Suprapubic skin (tissue), 4 donors: ENCODE results near the gene SMOC2. TPM values are rescaled to one million over a fixed set of nuclear protein-coding genes. Genes with fewer than 3 reads are reported as not detected.

ENCODE experiments used
- DNase-seq, 2 donors: peaks; one replicate each; pipeline ENCODE4 v3.0.0-alpha.2; 2019; ENCODE audit warnings: low spot score in 2 of 2
- H3K27ac ChIP-seq: fragments of 200-600 bp; sonication (generic); one replicate; pipeline ENCODE4 v1.5.1; 2019
- H3K27me3 ChIP-seq: fragments of 200-600 bp; sonication (generic); one replicate; pipeline ENCODE4 v1.5.1; 2019
- H3K36me3 ChIP-seq: fragments of 200-600 bp; sonication (generic); one replicate; pipeline ENCODE4 v1.5.1; 2019
- H3K4me1 ChIP-seq: fragments of 200-600 bp; sonication (generic); one replicate; pipeline ENCODE4 v1.5.1; 2019
- H3K4me3 ChIP-seq: fragments of 200-600 bp; sonication (generic); one replicate; pipeline ENCODE4 v1.5.1; 2019; ENCODE audit warnings: mild to moderate bottlenecking
- H3K9me3 ChIP-seq: fragments of 200-600 bp; sonication (generic); one replicate; pipeline ENCODE4 v1.5.1; 2019
- EP300 ChIP-seq: sonication (generic); formaldehyde crosslinking; IDR thresholded peaks from one replicate; pipeline ENCODE4 v1.6.1; 2017; ENCODE audit warnings: antibody characterized with exemption
- POLR2A ChIP-seq, 2 donors: fragments of 450-650 bp; IDR thresholded peaks; one replicate each; pipeline ENCODE4 v1.6.1; 2017; ENCODE audit warnings: antibody characterized with exemption in 2 of 2, mild to moderate bottlenecking in 2 of 2, moderate library complexity in 2 of 2
- POLR2AphosphoS5 ChIP-seq, 3 donors: sonication (generic); formaldehyde crosslinking; IDR thresholded peaks; one replicate each; pipeline ENCODE4 v1.6.1; 2017; ENCODE audit warnings: antibody characterized with exemption in 3 of 3
- WGBS: methylation state at CpG from one replicate; pipeline ENCODE4 v1.1.5; 2018; 5-methylcytosine and 5-hydroxymethylcytosine counted together
- total RNA-seq, 4 donors: library from RNA; depleted of rRNA; stranded (reverse); fragments of >200 nt; gene quantifications; one replicate each; pipeline ENCODE4 v1.1.0, GENCODE V29; 2016
- TF ChIP-seq, protein P1 (sequence below), 2 donors: fragments of 200-600 bp in 1 of 2; fragments of 450-650 bp in 1 of 2; sonication (generic) in 1 of 2; IDR thresholded peaks; one replicate each; pipeline ENCODE4 v1.5.1; 2016 to 2019; ENCODE audit warnings: antibody characterized with exemption in 2 of 2, mild to moderate bottlenecking in 1 of 2, moderate library complexity in 1 of 2

SMOC2 gene
- total RNA-seq, 4 donors from 2014 or later = 16.2 to 22.9 (median 18.8) TPM

DNA sequence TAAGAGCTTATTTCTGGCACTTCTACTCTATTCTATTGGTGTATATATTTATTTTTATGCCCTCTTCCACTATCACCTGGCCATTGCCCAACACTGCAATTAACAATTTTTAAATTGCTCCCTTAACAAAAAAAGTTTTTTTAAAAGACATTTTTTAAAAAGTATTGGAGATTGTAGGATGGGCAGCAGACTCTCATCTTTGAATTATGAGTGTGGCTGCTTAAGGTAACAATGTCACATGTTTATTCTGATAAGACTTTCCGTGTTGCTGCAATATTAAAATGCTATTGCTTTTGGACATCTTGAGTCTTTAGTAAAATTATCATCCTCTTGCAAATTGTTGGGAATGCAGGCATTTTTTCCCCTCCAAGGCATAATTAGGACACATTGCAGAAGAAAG, 31.4 kb downstream of the SMOC2 start:
- Histone ChIP-seq H3K4me1 (no peaks in the 10 kb centered on the region), H3K4me3 (no peak overlapping the region), H3K36me3 (no peaks in the 10 kb centered on the region), H3K9me3 (no peaks in the 10 kb centered on the region), H3K27me3 (no peaks in the 10 kb centered on the region), H3K27ac (no peak overlapping the region)
- WGBS = 93% methylated on average over 1 of the region's 1 CpG
- DNase-seq = no peak
- no peak for TF ChIP-seq EP300
- TF ChIP-seq POLR2A (IDR thresholded peaks at IDR 0.05) = no peak
- TF ChIP-seq, protein P1, sequence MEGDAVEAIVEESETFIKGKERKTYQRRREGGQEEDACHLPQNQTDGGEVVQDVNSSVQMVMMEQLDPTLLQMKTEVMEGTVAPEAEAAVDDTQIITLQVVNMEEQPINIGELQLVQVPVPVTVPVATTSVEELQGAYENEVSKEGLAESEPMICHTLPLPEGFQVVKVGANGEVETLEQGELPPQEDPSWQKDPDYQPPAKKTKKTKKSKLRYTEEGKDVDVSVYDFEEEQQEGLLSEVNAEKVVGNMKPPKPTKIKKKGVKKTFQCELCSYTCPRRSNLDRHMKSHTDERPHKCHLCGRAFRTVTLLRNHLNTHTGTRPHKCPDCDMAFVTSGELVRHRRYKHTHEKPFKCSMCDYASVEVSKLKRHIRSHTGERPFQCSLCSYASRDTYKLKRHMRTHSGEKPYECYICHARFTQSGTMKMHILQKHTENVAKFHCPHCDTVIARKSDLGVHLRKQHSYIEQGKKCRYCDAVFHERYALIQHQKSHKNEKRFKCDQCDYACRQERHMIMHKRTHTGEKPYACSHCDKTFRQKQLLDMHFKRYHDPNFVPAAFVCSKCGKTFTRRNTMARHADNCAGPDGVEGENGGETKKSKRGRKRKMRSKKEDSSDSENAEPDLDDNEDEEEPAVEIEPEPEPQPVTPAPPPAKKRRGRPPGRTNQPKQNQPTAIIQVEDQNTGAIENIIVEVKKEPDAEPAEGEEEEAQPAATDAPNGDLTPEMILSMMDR (IDR thresholded peaks at IDR 0.05) = no peak
- no peak for TF ChIP-seq POLR2AphosphoS5 (IDR thresholded peaks at IDR 0.05)

DNA sequence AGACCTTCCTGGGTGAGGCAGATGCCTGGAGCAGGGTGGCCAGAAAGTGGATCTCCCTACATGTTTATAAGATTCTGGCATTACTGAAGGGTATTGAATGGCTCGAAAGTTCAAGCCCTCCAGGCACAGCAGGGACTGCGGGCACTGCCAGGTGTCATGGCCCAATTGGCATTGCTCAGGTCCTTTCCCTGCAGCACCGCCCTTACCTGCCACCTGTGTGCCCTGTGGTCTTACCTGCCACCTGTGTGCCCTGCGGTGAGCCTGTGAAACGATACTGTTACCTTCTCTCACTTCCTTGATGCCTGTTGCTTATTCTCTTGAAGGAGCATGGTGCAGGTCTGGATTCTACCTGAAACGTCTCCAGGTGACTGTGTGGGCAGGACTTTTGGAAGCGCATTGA, 32.2 kb downstream of the SMOC2 start:
- 90% methylated on average over 7 of the region's 7 CpGs for WGBS
- Histone ChIP-seq H3K27ac (no peak overlapping the region), H3K4me3 (no peak overlapping the region), H3K36me3 (no peaks in the 10 kb centered on the region), H3K4me1 (no peaks in the 10 kb centered on the region), H3K9me3 (no peaks in the 10 kb centered on the region), H3K27me3 (no peaks in the 10 kb centered on the region)
- no peak for DNase-seq
- TF ChIP-seq, protein P1 (IDR thresholded peaks at IDR 0.05) = no peak
- TF ChIP-seq POLR2A (IDR thresholded peaks at IDR 0.05) (no peak), POLR2AphosphoS5 (IDR thresholded peaks at IDR 0.05) (no peak), EP300 (no peak)

DNA sequence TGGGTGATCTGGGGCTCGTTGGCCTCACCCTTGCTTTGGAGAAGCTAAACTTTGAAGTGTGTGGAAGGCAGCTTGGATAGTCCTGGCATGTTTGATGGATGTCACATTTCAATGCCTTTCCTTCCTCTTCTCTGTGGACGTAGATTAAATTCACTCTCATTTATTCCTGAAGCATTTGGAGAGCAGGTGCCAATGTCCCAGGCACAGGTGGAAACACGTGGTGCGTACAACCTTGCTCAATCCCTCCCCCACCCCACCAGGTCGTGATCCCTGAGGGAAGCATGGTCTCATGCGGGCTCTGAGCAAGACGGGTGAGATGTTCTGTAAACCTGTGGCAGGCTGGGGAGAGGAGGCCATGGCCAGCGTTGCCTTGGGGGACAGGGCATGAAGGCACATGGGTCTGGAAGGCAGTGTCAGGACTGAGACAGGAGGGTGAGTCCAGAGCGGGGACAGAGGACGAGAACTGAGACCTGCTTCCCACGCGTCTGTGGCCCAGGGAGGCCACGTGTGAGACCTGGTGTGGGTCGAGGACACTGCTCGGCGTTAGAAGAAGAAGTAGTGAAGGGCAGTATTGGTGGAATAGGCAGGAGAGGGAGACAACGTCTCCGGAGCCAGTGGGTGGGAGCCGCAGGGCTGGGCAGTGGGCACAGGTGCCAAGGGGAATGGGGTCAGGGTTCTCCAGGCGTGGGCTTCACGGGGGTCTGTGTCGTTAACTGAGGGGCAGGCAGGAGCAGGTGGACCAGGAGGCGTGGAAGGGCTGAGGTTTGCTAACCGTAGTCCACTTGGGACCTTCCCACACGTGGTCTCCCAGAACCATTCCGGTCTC, 34.4 kb downstream of the SMOC2 start:
- no peak overlapping the region for H3K27ac ChIP-seq
- WGBS = 93% methylated on average over 26 of the region's 26 CpGs
- H3K9me3 ChIP-seq = no peaks in the 10 kb centered on the region
- no peaks in the 10 kb centered on the region for H3K27me3 ChIP-seq
- H3K4me3 ChIP-seq = no peak overlapping the region
- DNase-seq = no peak
- TF ChIP-seq POLR2AphosphoS5 (IDR thresholded peaks at IDR 0.05) (no peak), EP300 (no peak), POLR2A (IDR thresholded peaks at IDR 0.05) (no peak)
- TF ChIP-seq, protein P1 (IDR thresholded peaks at IDR 0.05) = no peak
- H3K36me3 ChIP-seq = no peaks in the 10 kb centered on the region
- no peaks in the 10 kb centered on the region for H3K4me1 ChIP-seq

DNA sequence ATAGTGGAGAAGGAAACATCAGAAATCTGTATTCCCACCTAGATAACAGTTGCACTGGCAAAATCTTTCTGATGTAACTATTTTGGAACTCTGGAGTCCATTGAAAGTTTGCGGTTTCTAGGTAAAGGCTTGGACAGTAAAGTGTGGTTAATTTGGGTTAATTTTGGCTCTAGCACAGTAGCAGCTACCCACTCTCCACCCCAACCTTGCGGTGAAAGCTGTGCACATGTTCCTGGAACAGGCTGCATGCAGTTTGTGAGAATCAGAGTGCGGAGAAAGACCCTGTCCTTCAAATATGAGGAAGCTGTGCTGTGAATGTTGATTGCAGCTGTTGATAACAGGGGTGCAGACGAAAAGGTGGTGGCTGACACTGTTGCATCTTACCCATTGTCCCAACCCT, 38.4 kb downstream of the SMOC2 start:
- no peaks in the 10 kb centered on the region for H3K9me3 ChIP-seq
- H3K27ac ChIP-seq = no peak overlapping the region
- 90% methylated on average over 4 of the region's 4 CpGs for WGBS
- no peaks in the 10 kb centered on the region for H3K36me3 ChIP-seq
- TF ChIP-seq EP300 (no peak), POLR2AphosphoS5 (IDR thresholded peaks at IDR 0.05) (no peak), POLR2A (IDR thresholded peaks at IDR 0.05) (no peak)
- TF ChIP-seq, protein P1 (IDR thresholded peaks at IDR 0.05) = no peak
- no peak for DNase-seq
- H3K4me1 ChIP-seq = no peaks in the 10 kb centered on the region
- H3K4me3 ChIP-seq = no peak overlapping the region
- H3K27me3 ChIP-seq = no peaks in the 10 kb centered on the region

DNA sequence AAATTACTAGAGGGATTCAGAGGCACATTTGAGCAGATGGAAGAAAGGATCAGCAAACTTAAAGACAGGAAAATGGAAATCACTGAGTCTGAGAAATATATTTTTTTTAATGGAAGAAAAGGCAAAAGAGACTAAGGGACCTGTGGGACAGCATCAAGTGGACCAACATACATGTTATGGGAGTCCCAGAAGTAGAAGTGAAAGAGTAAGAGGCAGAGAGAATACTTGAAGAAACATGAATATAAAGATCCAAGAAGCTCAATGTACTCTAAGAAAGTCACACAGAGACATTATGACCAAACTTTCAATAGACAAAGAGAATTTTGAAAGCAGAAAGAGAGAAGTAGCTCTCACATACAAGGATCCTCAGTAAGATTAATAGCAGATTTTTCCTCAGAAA, 39.5 kb downstream of the SMOC2 start:
- TF ChIP-seq POLR2A (IDR thresholded peaks at IDR 0.05) = no peak
- TF ChIP-seq, protein P1 (IDR thresholded peaks at IDR 0.05) = no peak
- TF ChIP-seq EP300 = no peak
- TF ChIP-seq POLR2AphosphoS5 (IDR thresholded peaks at IDR 0.05) = no peak

More for the DNA sequence above, 39.5 kb downstream of the SMOC2 start:
- DNase-seq = no peak
- Histone ChIP-seq H3K27me3 (no peaks in the 10 kb centered on the region), H3K27ac (no peak overlapping the region), H3K4me1 (no peaks in the 10 kb centered on the region), H3K9me3 (no peaks in the 10 kb centered on the region), H3K4me3 (no peak overlapping the region), H3K36me3 (no peaks in the 10 kb centered on the region)
